IMR-90 (cell line): ENCODE measurements around the gene AXDND1. TPM values are rescaled to one million over a fixed set of nuclear protein-coding genes. Genes with fewer than 3 reads are reported as not detected.
"Not testable (repeated sequence)": the region's sequence is repeated elsewhere in the genome, so short reads cannot be mapped to it uniquely, and the experiment has no call there.

ENCODE experiments used
- ATAC-seq: fragments of 200-7000 bp; cut with Tn5 transposase; 2 replicates; pipeline ENCODE4 v1.9.1; 2020; ENCODE audit warnings: low read depth, mild to moderate bottlenecking, moderate library complexity
- BruUV-seq: library from RNA; stranded (reverse); fragments of 400-500 nt; replicated peaks from 2 replicates; lab custom pipeline; 2021; lab: Mats Ljungman, UMichigan
- CTCF ChIA-PET: fragments of 300-600 bp; formaldehyde crosslinking; extraction: SDS; loops from one replicate; lab custom pipeline; 2021; ENCODE audit warnings: antibody characterized with exemption; lab: Yijun Ruan, JAX
- POLR2A ChIA-PET: fragments of 300-600 bp; sonication (Branson Sonifier 250); formaldehyde crosslinking; loops from one replicate; lab custom pipeline; 2022; ENCODE audit warnings: antibody characterized with exemption; ENCODE audit not compliant: unreplicated experiment; lab: Charles Lee
- DNase-seq: peaks from one replicate; pipeline ENCODE4 v3.0.0; 2013
- H2AFZ ChIP-seq: replicated peaks from 2 replicates; pipeline ENCODE3; 2013; ENCODE audit warnings: low read length, mild to moderate bottlenecking; ENCODE audit not compliant: poor library complexity
- H2AK5ac ChIP-seq: 2 replicates; pipeline ENCODE4 v1.6.1; 2013; ENCODE audit warnings: low read depth, low read length, inconsistent platforms
- H2AK9ac ChIP-seq: replicated peaks from 2 replicates; pipeline ENCODE3; 2013; ENCODE audit warnings: mild to moderate bottlenecking, low read depth, low read length, moderate library complexity; ENCODE audit not compliant: poor library complexity
- H2BK120ac ChIP-seq: 2 replicates; pipeline ENCODE4 v1.6.1; 2013; ENCODE audit warnings: low read depth, low read length, inconsistent platforms
- H2BK15ac ChIP-seq: 3 replicates; pipeline ENCODE4 v1.6.1; 2013; ENCODE audit warnings: low read depth, low read length, inconsistent platforms
- H2BK20ac ChIP-seq: 2 replicates; pipeline ENCODE4 v1.6.1; 2013; ENCODE audit warnings: low read depth, mild to moderate bottlenecking, inconsistent platforms, low read length, moderate library complexity
- H2BK5ac ChIP-seq: 2 replicates; pipeline ENCODE4 v1.6.1; 2013; ENCODE audit warnings: mild to moderate bottlenecking, low read depth, low read length, inconsistent platforms; ENCODE audit not compliant: poor library complexity, severe bottlenecking
- H3K14ac ChIP-seq: replicated peaks from 2 replicates; pipeline ENCODE4 v1.6.1; 2013; ENCODE audit warnings: low read depth, low read length, inconsistent platforms
- H3K18ac ChIP-seq: 2 replicates; pipeline ENCODE4 v1.6.1; 2013; ENCODE audit warnings: low read depth, low read length, control low read depth
- H3K23ac ChIP-seq: 2 replicates; pipeline ENCODE4 v1.6.1; 2013; ENCODE audit warnings: low read depth, low read length, inconsistent platforms
- H3K27ac ChIP-seq: 2 replicates; pipeline ENCODE4 v1.5.1; 2013; ENCODE audit warnings: mild to moderate bottlenecking, control low read depth, low read length; ENCODE audit not compliant: insufficient read depth
- H3K27me3 ChIP-seq: 2 replicates; pipeline ENCODE4 v1.6.1; 2013; ENCODE audit warnings: low read length; ENCODE audit not compliant: control insufficient read depth, insufficient read depth
- H3K36me3 ChIP-seq: 2 replicates; pipeline ENCODE4 v1.6.1; 2013; ENCODE audit warnings: low read length, mixed read lengths; ENCODE audit not compliant: control insufficient read depth, insufficient read depth
- H3K4ac ChIP-seq: 2 replicates; pipeline ENCODE4 v1.6.1; 2013; ENCODE audit warnings: low read depth, low read length, inconsistent platforms
- H3K4me1 ChIP-seq: 2 replicates; pipeline ENCODE4 v1.6.1; 2013; ENCODE audit warnings: low read length, mixed read lengths; ENCODE audit not compliant: control insufficient read depth, insufficient read depth
- H3K4me2 ChIP-seq: 2 replicates; pipeline ENCODE4 v1.6.1; 2013; ENCODE audit warnings: low read depth, mild to moderate bottlenecking, control low read depth, low read length, moderate library complexity
- H3K4me3 ChIP-seq: 2 replicates; pipeline ENCODE4 v1.5.1; 2013; ENCODE audit warnings: low read depth, mild to moderate bottlenecking, control low read depth, low read length, moderate library complexity; ENCODE audit not compliant: insufficient read depth
- H3K56ac ChIP-seq: 2 replicates; pipeline ENCODE4 v1.6.1; 2013; ENCODE audit warnings: low read length, inconsistent platforms; ENCODE audit not compliant: insufficient read depth; ENCODE audit errors: extremely low read depth
- H3K79me1 ChIP-seq, 2 experiments: 2 replicates each; pipeline ENCODE4 v1.6.1; 2013; ENCODE audit warnings: low read length in 2 of 2, inconsistent platforms in 1 of 2, low read depth in 1 of 2
- H3K9ac ChIP-seq: 2 replicates; pipeline ENCODE4 v1.6.1; 2013; ENCODE audit warnings: low read depth, low read length, control low read depth
- H3K9me1 ChIP-seq: 2 replicates; pipeline ENCODE4 v1.6.1; 2013; ENCODE audit warnings: low read length, inconsistent platforms; ENCODE audit not compliant: insufficient read depth
- H3K9me3 ChIP-seq: 2 replicates; pipeline ENCODE4 v1.6.1; 2013; ENCODE audit warnings: low read length; ENCODE audit not compliant: control insufficient read depth, insufficient read depth
- H4K20me1 ChIP-seq: 2 replicates; pipeline ENCODE4 v1.6.1; 2013; ENCODE audit warnings: low read length, inconsistent platforms; ENCODE audit not compliant: insufficient read depth
- H4K5ac ChIP-seq: 2 replicates; pipeline ENCODE4 v1.6.1; 2013; ENCODE audit warnings: mild to moderate bottlenecking, low read depth, low read length, control low read depth
- H4K8ac ChIP-seq, 2 experiments: 2 replicates each; pipeline ENCODE4 v1.6.1; 2013; ENCODE audit warnings: low read depth in 2 of 2, low read length in 2 of 2, control low read depth in 1 of 2, inconsistent platforms in 1 of 2
- H4K91ac ChIP-seq: 2 replicates; pipeline ENCODE4 v1.6.1; 2013; ENCODE audit warnings: low read depth, low read length, inconsistent platforms; ENCODE audit not compliant: insufficient read depth
- WGBS, 2 experiments: methylation state at CpG; one replicate each; pipeline versions ENCODE4 v1.1.5 to v1.1.7; 2013; ENCODE audit warnings: missing lambda C conversion rate in 2 of 2; ENCODE audit not compliant: insufficient read length in 1 of 2; ENCODE audit errors: extremely low coverage in 2 of 2; 5-methylcytosine and 5-hydroxymethylcytosine counted together
- dilution Hi-C: fragments of 300-500 bp; cut with HindIII; formaldehyde crosslinking; loops from one replicate; pipeline ENCODE4 v1.14.3; 2018; ENCODE audit warnings: low sequenced_read_pairs; ENCODE audit not compliant: unreplicated experiment
- in situ Hi-C: fragments of 300-500 bp; cut with MboI; formaldehyde crosslinking; loops from 3 replicates; pipeline ENCODE4 v1.14.3; 2019; ENCODE audit warnings: low sequenced_read_pairs, inconsistent platforms, mixed read lengths
- intact Hi-C: fragments of 100-400 bp; cut with micrococcal nuclease; formaldehyde crosslinking; loops from 2 replicates; pipeline ENCODE4 v1.10.0; 2022
- polyA plus RNA-seq, 3 experiments: library from polyadenylated mRNA; depleted of rRNA; stranded (reverse); fragments of >200 nt; gene quantifications; 2 replicates each; pipeline ENCODE4 v1.2.3, GENCODE V29; 2012; ENCODE audit warnings: low replicate concordance in 1 of 3
- total RNA-seq: library from RNA; depleted of rRNA; stranded (reverse); fragments of >200 nt; gene quantifications from 2 replicates; pipeline ENCODE4 v1.2.3, GENCODE V29; 2012

AXDND1 gene
- total and polyA plus RNA-seq, 2 of the 4 experiments (the other 2 are of a cell fraction): not detected

DNA sequence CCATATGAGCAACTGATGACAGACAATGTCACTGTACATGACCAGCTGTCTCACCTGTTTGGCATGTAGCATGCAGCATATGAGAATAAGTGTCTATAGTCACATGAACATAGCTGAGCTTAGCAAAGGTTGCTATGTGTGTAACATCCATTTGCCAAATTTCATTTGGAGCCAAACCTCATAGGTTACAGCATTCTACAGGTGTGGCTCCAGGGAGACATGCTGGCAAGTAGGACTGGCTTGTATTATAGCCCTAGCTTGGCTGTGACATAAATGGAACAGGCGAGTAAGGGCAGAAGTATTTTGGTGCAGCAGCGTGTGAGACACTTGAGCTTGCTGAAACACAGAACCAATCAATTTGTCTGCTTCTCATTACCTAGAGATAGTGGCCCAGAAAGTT lies 74.5 kb downstream of the AXDND1 start:
- H3K27me3 ChIP-seq, H4K91ac ChIP-seq, H3K14ac ChIP-seq, dilution Hi-C loops, H3K36me3 ChIP-seq, ATAC-seq, H2BK20ac ChIP-seq, H4K5ac ChIP-seq, CTCF ChIA-PET, H2AK5ac ChIP-seq, H3K18ac ChIP-seq, H3K9ac ChIP-seq, H2BK120ac ChIP-seq, H2BK5ac ChIP-seq, H2AFZ ChIP-seq, H3K23ac ChIP-seq, BruUV-seq, H3K27ac ChIP-seq, H3K4me3 ChIP-seq, H3K4ac ChIP-seq, H2BK15ac ChIP-seq, H3K9me1 ChIP-seq, H4K8ac ChIP-seq, H3K56ac ChIP-seq, H3K79me1 ChIP-seq, DNase-seq, H4K20me1 ChIP-seq, H3K4me2 ChIP-seq, in situ Hi-C loops, H2AK9ac ChIP-seq, intact Hi-C loops, POLR2A ChIA-PET, H3K9me3 ChIP-seq, H3K4me1 ChIP-seq: not testable (repeated sequence)
- WGBS, 2 experiments: no CpG with 5 or more reads among the region's 2 CpGs
